K562 (cell line): Measurements from ENCODE around the gene DDX20. TPM values are rescaled to one million over a fixed set of nuclear protein-coding genes. Genes with fewer than 3 reads are reported as not detected.

Experiments used
- ATF1 ChIP-seq, 2 experiments: fragments of 450-650 bp in 1 of 2; IDR thresholded peaks; 2 replicates each; pipeline ENCODE4 v1.6.1; 2016; ENCODE audit warnings: missing compliant biosample characterization in 1 of 2, missing genetic modification characterization in 1 of 2
- FOXJ2 ChIP-seq: fragments of 200-800 bp; sonication (Bioruptor generic); IDR thresholded peaks from 2 replicates; pipeline ENCODE4 v1.6.1; 2016; ENCODE audit warnings: missing genetic modification characterization, missing compliant biosample characterization
- GATAD2B ChIP-seq: fragments of 450-650 bp; IDR thresholded peaks from 2 replicates; pipeline ENCODE4 v1.6.1; 2017; ENCODE audit warnings: mild to moderate bottlenecking, borderline replicate concordance
- GTF2E2 ChIP-seq: fragments of 200-800 bp; sonication (Bioruptor generic); IDR thresholded peaks from 2 replicates; pipeline ENCODE4 v1.6.1; 2016; ENCODE audit warnings: missing genetic modification characterization, missing compliant biosample characterization
- IFI16 ChIP-seq: fragments of 250-450 bp; sonication (Bioruptor Pico); IDR thresholded peaks from 2 replicates; pipeline ENCODE4 v2.1.2; 2022; ENCODE audit warnings: mild to moderate bottlenecking, inconsistent platforms
- KLF1 ChIP-seq: fragments of 450-650 bp; IDR thresholded peaks from 2 replicates; pipeline ENCODE4 v1.6.1; 2016; ENCODE audit warnings: missing genetic modification characterization, missing compliant biosample characterization
- MAFG ChIP-seq: fragments of 450-650 bp; conservative IDR thresholded peaks from 2 replicates; pipeline ENCODE4 v1.6.1; 2016; ENCODE audit warnings: missing genetic modification characterization, missing compliant biosample characterization
- MCM5 ChIP-seq: fragments of 450-650 bp; IDR thresholded peaks from 2 replicates; pipeline ENCODE4 v1.6.1; 2016; ENCODE audit warnings: low read depth
- NFATC3 ChIP-seq: fragments of 450-650 bp; IDR thresholded peaks from 2 replicates; pipeline ENCODE4 v1.6.1; 2017; ENCODE audit warnings: mild to moderate bottlenecking
- PTRF ChIP-seq: fragments of 450-650 bp; IDR thresholded peaks from 2 replicates; pipeline ENCODE4 v1.6.1; 2016; ENCODE audit warnings: mild to moderate bottlenecking, missing genetic modification characterization, missing compliant biosample characterization
- PYGO2 ChIP-seq: fragments of 450-650 bp; IDR thresholded peaks from 2 replicates; pipeline ENCODE4 v1.6.1; 2016; ENCODE audit warnings: mild to moderate bottlenecking, missing genetic modification characterization, moderate library complexity, missing compliant biosample characterization
- SUPT5H ChIP-seq: fragments of 450-650 bp; IDR thresholded peaks from 2 replicates; pipeline ENCODE4 v1.6.1; 2016
- TCFL5 ChIP-seq: fragments of 250-450 bp; sonication (Bioruptor Pico); conservative IDR thresholded peaks from 2 replicates; pipeline ENCODE4 v1.6.1; 2021; ENCODE audit warnings: mild to moderate bottlenecking, moderate library complexity, matching md5 sums
- ZEB2 ChIP-seq: fragments of 450-650 bp; IDR thresholded peaks from 2 replicates; pipeline ENCODE4 v1.6.1; 2016
- ZNF124 ChIP-seq: sonication (generic); formaldehyde crosslinking; IDR thresholded peaks from 2 replicates; pipeline ENCODE4 v1.8.1; 2022; ENCODE audit warnings: missing genetic modification reagents
- ZNF217 ChIP-seq: sonication (generic); formaldehyde crosslinking; IDR thresholded peaks from 2 replicates; pipeline ENCODE4 v1.8.0; 2022; ENCODE audit warnings: mild to moderate bottlenecking, missing genetic modification reagents
- ZNF551 ChIP-seq: fragments of 250-450 bp; sonication (Bioruptor Pico); IDR thresholded peaks from 2 replicates; pipeline ENCODE4 v1.5.0; 2021; ENCODE audit warnings: mild to moderate bottlenecking, moderate library complexity
- ZNF780A ChIP-seq: fragments of 250-450 bp; sonication (Bioruptor Pico); IDR thresholded peaks from 2 replicates; pipeline ENCODE4 v1.5.0; 2021; ENCODE audit warnings: mild to moderate bottlenecking
- polyA plus RNA-seq, 8 experiments: library from polyadenylated mRNA; depleted of rRNA in 4 of 8; stranded (reverse) in 5 of 8; unstranded in 3 of 8; fragments of >200 nt; fragmentation: Nextera tagmentation in 2 of 8; fragmentation: Illumina TruSeq in 1 of 8; extraction: Ambion mirVana in 2 of 8; extraction: Trizol in 1 of 8; gene quantifications; 2 replicates each; pipeline versions ENCODE4 v1.2.1 to v1.2.3, GENCODE V29; 2011 to 2014; ENCODE audit warnings: inconsistent platforms in 1 of 8, missing spikeins in 1 of 8
- total RNA-seq, 7 experiments: library from RNA; depleted of rRNA in 6 of 7; stranded (reverse); fragments of >200 nt in 6 of 7; fragmentation: Illumina TruSeq in 2 of 7; extraction: Trizol in 2 of 7; gene quantifications; 2 replicates each; pipeline versions ENCODE4 v1.2.1 to v1.2.3, GENCODE V29; 2011 to 2021; ENCODE audit warnings: low replicate concordance in 1 of 7
- TF ChIP-seq, protein P1 (sequence below): fragments of 450-650 bp; formaldehyde crosslinking; IDR thresholded peaks from 2 replicates; pipeline ENCODE4 v1.4.0; 2020; ENCODE audit warnings: mild to moderate bottlenecking, moderate library complexity
- TF ChIP-seq, protein P2 (sequence below): fragments of 250-450 bp; sonication (Bioruptor Pico); IDR thresholded peaks from 2 replicates; pipeline ENCODE4 v1.5.0; 2021; ENCODE audit warnings: mild to moderate bottlenecking, moderate library complexity
- TF ChIP-seq, protein P3 (sequence below): fragments of 250-450 bp; sonication (Bioruptor Pico); IDR thresholded peaks from 2 replicates; pipeline ENCODE4 v1.4.0; 2020; ENCODE audit warnings: borderline replicate concordance
- TF ChIP-seq, protein P4 (sequence below): fragments of 250-450 bp; sonication (Bioruptor Pico); IDR thresholded peaks from 2 replicates; pipeline ENCODE4 v1.8.0; 2021; ENCODE audit warnings: moderate library complexity, mild to moderate bottlenecking, inconsistent platforms

The DDX20 gene
- total and polyA plus RNA-seq, 9 of the 15 experiments (the other 6 are each of a cell fraction or from before 2014, with no cell fraction given): 8.3 to 33.4 (median 24.5) TPM

DNA sequence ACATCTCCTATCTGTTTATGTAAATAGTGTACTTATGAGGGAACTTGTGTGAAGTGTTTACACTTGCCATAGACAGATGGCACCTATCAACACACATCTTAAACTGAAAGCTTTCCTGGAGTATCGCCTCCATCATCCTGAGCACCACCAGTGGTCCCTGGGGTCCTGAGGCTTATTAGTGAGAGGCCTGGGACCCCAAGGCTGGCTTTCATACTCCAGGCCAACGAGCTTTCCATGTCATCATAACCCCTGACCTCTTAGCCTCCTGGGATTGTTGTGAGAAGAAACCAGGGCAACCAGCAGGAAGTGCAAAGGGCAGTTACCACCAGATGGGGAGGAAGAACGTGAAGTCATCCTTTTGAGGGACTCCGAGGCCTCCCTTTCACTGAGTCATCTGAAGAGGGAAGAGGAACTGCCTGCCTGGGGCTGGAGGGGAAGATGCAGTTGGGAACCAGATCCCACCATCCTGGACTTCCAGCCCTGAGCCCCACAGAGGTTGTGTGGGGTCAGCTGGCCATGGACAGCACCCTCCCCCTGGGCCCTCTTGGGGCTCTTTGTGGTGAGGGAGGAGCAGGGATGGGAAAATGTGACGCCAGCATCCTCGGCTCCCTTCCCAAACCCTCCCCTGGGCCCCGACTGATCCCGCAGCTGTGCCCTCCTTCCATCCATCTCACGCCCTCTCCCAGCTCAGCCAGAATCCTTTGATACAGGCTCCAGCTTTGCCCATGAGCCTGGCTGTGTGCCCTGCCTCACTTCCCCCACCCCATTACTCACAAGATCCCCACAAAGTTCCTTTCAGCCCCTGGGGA is 22.3 kb upstream of the DDX20 start (continued):
- peak; percentile 63 for TF ChIP-seq MAFG (tag)
- no peak for TF ChIP-seq ATF1 (CRISPR knock-in tag; IDR thresholded peaks at IDR 0.05)
- 0 out of 2 replicates have a peak, but pooled peaks have one; percentile 41 for TF ChIP-seq ATF1 (tag; IDR thresholded peaks at IDR 0.05)
- no peak for TF ChIP-seq PTRF (tag)
- TF ChIP-seq FOXJ2: 0 out of 2 replicates have a peak, but pooled peaks have one; percentile 59
- no peak for TF ChIP-seq ZNF780A (CRISPR knock-in tag)
- TF ChIP-seq, protein P1, sequence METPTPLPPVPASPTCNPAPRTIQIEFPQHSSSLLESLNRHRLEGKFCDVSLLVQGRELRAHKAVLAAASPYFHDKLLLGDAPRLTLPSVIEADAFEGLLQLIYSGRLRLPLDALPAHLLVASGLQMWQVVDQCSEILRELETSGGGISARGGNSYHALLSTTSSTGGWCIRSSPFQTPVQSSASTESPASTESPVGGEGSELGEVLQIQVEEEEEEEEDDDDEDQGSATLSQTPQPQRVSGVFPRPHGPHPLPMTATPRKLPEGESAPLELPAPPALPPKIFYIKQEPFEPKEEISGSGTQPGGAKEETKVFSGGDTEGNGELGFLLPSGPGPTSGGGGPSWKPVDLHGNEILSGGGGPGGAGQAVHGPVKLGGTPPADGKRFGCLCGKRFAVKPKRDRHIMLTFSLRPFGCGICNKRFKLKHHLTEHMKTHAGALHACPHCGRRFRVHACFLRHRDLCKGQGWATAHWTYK (CRISPR knock-in tag): no peak
- TF ChIP-seq KLF1 (tag): no peak
- TF ChIP-seq ZNF217 (CRISPR knock-in tag): no peak
- TF ChIP-seq, protein P2, sequence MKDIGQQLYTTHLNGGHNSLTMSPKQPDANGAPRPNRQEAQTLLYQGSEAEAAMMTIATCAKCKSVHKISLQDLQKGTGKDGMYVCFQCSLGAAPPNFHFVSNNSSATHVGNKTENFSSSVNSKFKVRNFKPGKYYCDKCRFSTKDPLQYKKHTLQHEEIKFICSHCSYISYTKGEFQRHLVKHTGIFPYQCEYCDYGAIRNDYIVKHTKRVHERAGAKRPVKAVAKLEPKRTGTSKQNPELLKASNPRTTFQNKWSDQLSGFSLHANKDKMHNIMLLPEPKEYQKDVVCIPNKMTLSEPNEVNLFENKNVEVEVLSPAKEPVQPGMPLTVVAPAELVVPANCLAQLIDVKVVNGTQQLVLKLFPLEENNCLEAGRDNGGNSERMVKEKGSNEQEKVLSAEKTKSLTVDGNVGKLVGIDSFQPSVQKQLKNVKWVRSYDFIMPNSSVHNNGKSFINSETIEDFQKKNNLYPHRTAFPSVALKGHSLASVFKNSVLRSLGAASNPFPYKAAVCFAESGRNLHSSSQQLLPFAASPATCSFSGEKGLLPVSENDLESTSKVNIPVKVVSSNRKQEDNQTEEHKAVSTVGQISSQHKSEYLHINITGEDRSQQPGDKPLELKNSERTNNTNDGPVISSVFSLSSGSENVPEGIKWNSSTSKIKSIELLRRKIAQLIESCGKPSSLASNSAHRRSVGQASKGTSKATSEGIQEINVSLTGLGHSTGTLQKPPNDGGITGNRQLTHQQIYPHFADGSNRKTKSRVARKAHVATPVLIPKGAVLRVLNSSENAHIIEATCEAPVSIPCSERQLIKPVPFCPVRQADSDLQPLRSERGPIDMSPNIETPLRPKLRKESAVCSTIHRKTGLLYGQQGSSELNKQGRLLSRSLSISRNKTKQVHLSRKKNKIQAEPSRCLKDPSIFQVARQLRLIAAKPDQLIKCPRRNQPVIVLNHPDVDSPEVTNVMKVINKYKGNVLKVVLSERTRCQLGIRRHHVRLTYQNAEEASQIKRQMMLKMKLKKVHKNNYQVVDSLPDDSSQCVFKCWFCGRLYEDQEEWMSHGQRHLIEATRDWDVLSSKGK (CRISPR knock-in tag): no peak
- no peak for TF ChIP-seq ZNF551
- TF ChIP-seq, protein P3, sequence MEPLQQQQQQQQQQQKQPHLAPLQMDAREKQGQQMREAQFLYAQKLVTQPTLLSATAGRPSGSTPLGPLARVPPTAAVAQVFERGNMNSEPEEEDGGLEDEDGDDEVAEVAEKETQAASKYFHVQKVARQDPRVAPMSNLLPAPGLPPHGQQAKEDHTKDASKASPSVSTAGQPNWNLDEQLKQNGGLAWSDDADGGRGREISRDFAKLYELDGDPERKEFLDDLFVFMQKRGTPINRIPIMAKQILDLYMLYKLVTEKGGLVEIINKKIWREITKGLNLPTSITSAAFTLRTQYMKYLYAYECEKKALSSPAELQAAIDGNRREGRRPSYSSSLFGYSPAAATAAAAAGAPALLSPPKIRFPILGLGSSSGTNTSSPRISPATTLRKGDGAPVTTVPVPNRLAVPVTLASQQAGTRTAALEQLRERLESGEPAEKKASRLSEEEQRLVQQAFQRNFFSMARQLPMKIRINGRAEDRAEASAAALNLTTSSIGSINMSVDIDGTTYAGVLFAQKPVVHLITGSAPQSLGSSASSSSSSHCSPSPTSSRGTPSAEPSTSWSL (CRISPR knock-in tag): no peak
- no peak for TF ChIP-seq ZEB2
- no peak for TF ChIP-seq TCFL5 (CRISPR knock-in tag)
- no peak for TF ChIP-seq PYGO2 (tag)
- no peak for TF ChIP-seq GTF2E2
- no peak for TF ChIP-seq IFI16
- no peak for TF ChIP-seq NFATC3
- no peak for TF ChIP-seq GATAD2B
- TF ChIP-seq, protein P4, sequence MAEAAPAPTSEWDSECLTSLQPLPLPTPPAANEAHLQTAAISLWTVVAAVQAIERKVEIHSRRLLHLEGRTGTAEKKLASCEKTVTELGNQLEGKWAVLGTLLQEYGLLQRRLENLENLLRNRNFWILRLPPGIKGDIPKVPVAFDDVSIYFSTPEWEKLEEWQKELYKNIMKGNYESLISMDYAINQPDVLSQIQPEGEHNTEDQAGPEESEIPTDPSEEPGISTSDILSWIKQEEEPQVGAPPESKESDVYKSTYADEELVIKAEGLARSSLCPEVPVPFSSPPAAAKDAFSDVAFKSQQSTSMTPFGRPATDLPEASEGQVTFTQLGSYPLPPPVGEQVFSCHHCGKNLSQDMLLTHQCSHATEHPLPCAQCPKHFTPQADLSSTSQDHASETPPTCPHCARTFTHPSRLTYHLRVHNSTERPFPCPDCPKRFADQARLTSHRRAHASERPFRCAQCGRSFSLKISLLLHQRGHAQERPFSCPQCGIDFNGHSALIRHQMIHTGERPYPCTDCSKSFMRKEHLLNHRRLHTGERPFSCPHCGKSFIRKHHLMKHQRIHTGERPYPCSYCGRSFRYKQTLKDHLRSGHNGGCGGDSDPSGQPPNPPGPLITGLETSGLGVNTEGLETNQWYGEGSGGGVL (CRISPR knock-in tag): no peak
- no peak for TF ChIP-seq MCM5
- no peak for TF ChIP-seq ZNF124 (CRISPR knock-in tag)
- no peak for TF ChIP-seq SUPT5H
